ENCODE data around the gene TET1.
"Not testable (repeated sequence)": the region's sequence is repeated elsewhere in the genome, so short reads cannot be mapped to it uniquely, and the experiment has no call there.

Gene TET1

GRCh38 chr10:68560186-68560942 is at the start of gene TET1:
TSS of gene TET1 (plus strand) at chr10:68560337. CDS start at chr10:68572339, 12,002 bp downstream.
- no peak for DNase-seq (ENCODE audit: low spot score)

- DNase-seq (ENCODE audit: low spot score) = not testable (repeated sequence)
Measured at GRCh38 chr10:68516216-68516615, 43.9 kb upstream of the TET1 start.

GRCh38 chr10:68516766-68517165 is 43.4 kb upstream of the TET1 start:
- no peak for DNase-seq (ENCODE audit: low spot score)

GRCh38 chr10:68517188-68517587 is 42.9 kb upstream of the TET1 start:
- DNase-seq (ENCODE audit: low spot score) = no peak

- DNase-seq (ENCODE audit: low spot score) = not testable (repeated sequence)
Measured at GRCh38 chr10:68518609-68519008, 41.5 kb upstream of the TET1 start.

GRCh38 chr10:68525490-68526038 is 34.6 kb upstream of the TET1 start:
- not testable (repeated sequence) for DNase-seq (ENCODE audit: low spot score)

GRCh38 chr10:68526634-68527307 is 33.4 kb upstream of the TET1 start:
- no peak for DNase-seq (ENCODE audit: low spot score)

- no peak for DNase-seq (ENCODE audit: low spot score)
Measured at GRCh38 chr10:68536973-68537372, 23.2 kb upstream of the TET1 start.

- no peak for DNase-seq (ENCODE audit: low spot score)
Measured at GRCh38 chr10:68537796-68538195, 22.3 kb upstream of the TET1 start.

- no peak for DNase-seq (ENCODE audit: low spot score)
Measured at GRCh38 chr10:68543004-68543918, 16.9 kb upstream of the TET1 start.

- peak; percentile 44 for DNase-seq (ENCODE audit: low spot score)
Measured at GRCh38 chr10:68550747-68551411, 9.3 kb upstream of the TET1 start.

- DNase-seq (ENCODE audit: low spot score) = no peak
Measured at GRCh38 chr10:68553138-68553537, 7.0 kb upstream of the TET1 start.

- DNase-seq (ENCODE audit: low spot score) = no peak
Measured at GRCh38 chr10:68553599-68553998, 6.5 kb upstream of the TET1 start.

GRCh38 chr10:68558478-68558877 is 1.7 kb upstream of the TET1 start:
- no peak for DNase-seq (ENCODE audit: low spot score)

GRCh38 chr10:68559251-68559650 is 886 bp upstream of the TET1 start:
- DNase-seq (ENCODE audit: low spot score) = peak; percentile 58

- no peak for DNase-seq (ENCODE audit: low spot score)
Measured at GRCh38 chr10:68559841-68560185, 324 bp upstream of the TET1 start.

GRCh38 chr10:68560943-68561864 is 1.1 kb downstream of the TET1 start:
- no peak for DNase-seq (ENCODE audit: low spot score)

GRCh38 chr10:68561865-68562649 is 1.9 kb downstream of the TET1 start:
- DNase-seq (ENCODE audit: low spot score) = no peak

GRCh38 chr10:68562661-68563570 is 2.8 kb downstream of the TET1 start:
- DNase-seq (ENCODE audit: low spot score) = no peak

Data from putamen (tissue), 1 donor.